HEK293 (cell line): ENCODE data around the gene KPTN.
A peak's percentile ranks its signal among the peaks of the same experiment; 100 is the strongest.

ENCODE experiments used
- GLIS1 ChIP-seq: fragments of 450-650 bp; formaldehyde crosslinking; IDR thresholded peaks from 2 replicates; pipeline ENCODE4 v1.5.1; 2016; ENCODE audit warnings: missing biosample characterization, missing genetic modification characterization
- HOXD13 ChIP-seq: sonication (generic); formaldehyde crosslinking; IDR thresholded peaks from 2 replicates; pipeline ENCODE4 v1.8.0; 2022; ENCODE audit warnings: missing genetic modification reagents, borderline replicate concordance
- KLF1 ChIP-seq: fragments of 450-650 bp; formaldehyde crosslinking; IDR thresholded peaks from 2 replicates; pipeline ENCODE4 v1.5.1; 2016; ENCODE audit warnings: missing biosample characterization, missing genetic modification characterization
- KLF16 ChIP-seq: fragments of 450-650 bp; formaldehyde crosslinking; IDR thresholded peaks from 2 replicates; pipeline ENCODE4 v1.5.1; 2017; ENCODE audit warnings: missing biosample characterization, missing genetic modification characterization
- SCRT1 ChIP-seq: fragments of 450-650 bp; formaldehyde crosslinking; IDR thresholded peaks from 2 replicates; pipeline ENCODE4 v1.5.1; 2016; ENCODE audit warnings: missing biosample characterization, missing genetic modification characterization, borderline replicate concordance
- SCRT2 ChIP-seq: fragments of 450-650 bp; formaldehyde crosslinking; IDR thresholded peaks from 2 replicates; pipeline ENCODE4 v1.5.1; 2016; ENCODE audit warnings: missing biosample characterization, missing genetic modification characterization
- TCF7L2 ChIP-seq: IDR thresholded peaks from 2 replicates; pipeline ENCODE4 v1.6.1; 2011; ENCODE audit warnings: low read depth, mild to moderate bottlenecking, inconsistent platforms, low read length, moderate library complexity, borderline replicate concordance
- ZBTB17 ChIP-seq: fragments of 450-650 bp; formaldehyde crosslinking; IDR thresholded peaks from 2 replicates; pipeline ENCODE4 v1.5.1; 2016; ENCODE audit warnings: missing biosample characterization, missing genetic modification characterization
- ZFP37 ChIP-seq: fragments of 450-650 bp; formaldehyde crosslinking; IDR thresholded peaks from 2 replicates; pipeline ENCODE4 v1.5.1; 2016; ENCODE audit warnings: missing biosample characterization, missing genetic modification characterization
- ZFP69B ChIP-seq: fragments of 450-650 bp; formaldehyde crosslinking; IDR thresholded peaks from 2 replicates; pipeline ENCODE4 v1.5.1; 2016; ENCODE audit warnings: missing biosample characterization, missing genetic modification characterization
- ZNF19 ChIP-seq: fragments of 450-650 bp; formaldehyde crosslinking; IDR thresholded peaks from 2 replicates; pipeline ENCODE4; 2016; ENCODE audit warnings: missing biosample characterization, missing genetic modification characterization, low read depth
- ZNF221 ChIP-seq: fragments of 450-650 bp; formaldehyde crosslinking; IDR thresholded peaks from 2 replicates; pipeline ENCODE4 v1.5.1; 2017; ENCODE audit warnings: missing biosample characterization, missing genetic modification characterization, borderline replicate concordance
- ZNF366 ChIP-seq: fragments of 450-650 bp; formaldehyde crosslinking; conservative IDR thresholded peaks from 2 replicates; pipeline ENCODE4 v1.5.1; 2016; ENCODE audit warnings: missing biosample characterization, missing genetic modification characterization
- ZNF433 ChIP-seq: fragments of 450-650 bp; formaldehyde crosslinking; IDR thresholded peaks from 2 replicates; pipeline ENCODE4 v1.5.1; 2016; ENCODE audit warnings: missing biosample characterization, missing genetic modification characterization, low read depth
- ZNF561 ChIP-seq: fragments of 450-650 bp; IDR thresholded peaks from 2 replicates; pipeline ENCODE4 v1.5.1; 2018; ENCODE audit warnings: missing biosample characterization, missing genetic modification characterization, borderline replicate concordance
- ZNF600 ChIP-seq: fragments of 450-650 bp; formaldehyde crosslinking; IDR thresholded peaks from 2 replicates; pipeline ENCODE4 v1.5.1; 2016; ENCODE audit warnings: missing biosample characterization, missing genetic modification characterization
- ZNF837 ChIP-seq: fragments of 450-650 bp; formaldehyde crosslinking; IDR thresholded peaks from 2 replicates; pipeline ENCODE4 v1.5.1; 2016; ENCODE audit warnings: missing biosample characterization, missing genetic modification characterization
- TF ChIP-seq, protein P1 (sequence below): fragments of 450-650 bp; formaldehyde crosslinking; IDR thresholded peaks from 2 replicates; pipeline ENCODE4 v1.5.1; 2017; ENCODE audit warnings: missing biosample characterization, missing genetic modification characterization
- TF ChIP-seq, protein P2 (sequence below): fragments of 450-650 bp; formaldehyde crosslinking; conservative IDR thresholded peaks from 2 replicates; pipeline ENCODE4 v1.5.1; 2016; ENCODE audit warnings: low read depth, missing biosample characterization, missing genetic modification characterization
- TF ChIP-seq, protein P3 (sequence below): fragments of 450-650 bp; formaldehyde crosslinking; IDR thresholded peaks from 2 replicates; pipeline ENCODE4 v1.5.1; 2016; ENCODE audit warnings: missing biosample characterization, missing genetic modification characterization
- TF ChIP-seq, protein P4 (sequence below): fragments of 450-650 bp; formaldehyde crosslinking; IDR thresholded peaks from 2 replicates; pipeline ENCODE4 v1.5.1; 2017; ENCODE audit warnings: missing biosample characterization, missing genetic modification characterization
- TF ChIP-seq, protein P5 (sequence below): fragments of 450-650 bp; formaldehyde crosslinking; IDR thresholded peaks from 2 replicates; pipeline ENCODE4 v1.5.1; 2017; ENCODE audit warnings: missing biosample characterization, missing genetic modification characterization
- TF ChIP-seq, protein P6 (sequence below): fragments of 450-650 bp; formaldehyde crosslinking; IDR thresholded peaks from 2 replicates; pipeline ENCODE4 v1.5.1; 2016; ENCODE audit warnings: missing biosample characterization, missing genetic modification characterization

KPTN gene

DNA sequence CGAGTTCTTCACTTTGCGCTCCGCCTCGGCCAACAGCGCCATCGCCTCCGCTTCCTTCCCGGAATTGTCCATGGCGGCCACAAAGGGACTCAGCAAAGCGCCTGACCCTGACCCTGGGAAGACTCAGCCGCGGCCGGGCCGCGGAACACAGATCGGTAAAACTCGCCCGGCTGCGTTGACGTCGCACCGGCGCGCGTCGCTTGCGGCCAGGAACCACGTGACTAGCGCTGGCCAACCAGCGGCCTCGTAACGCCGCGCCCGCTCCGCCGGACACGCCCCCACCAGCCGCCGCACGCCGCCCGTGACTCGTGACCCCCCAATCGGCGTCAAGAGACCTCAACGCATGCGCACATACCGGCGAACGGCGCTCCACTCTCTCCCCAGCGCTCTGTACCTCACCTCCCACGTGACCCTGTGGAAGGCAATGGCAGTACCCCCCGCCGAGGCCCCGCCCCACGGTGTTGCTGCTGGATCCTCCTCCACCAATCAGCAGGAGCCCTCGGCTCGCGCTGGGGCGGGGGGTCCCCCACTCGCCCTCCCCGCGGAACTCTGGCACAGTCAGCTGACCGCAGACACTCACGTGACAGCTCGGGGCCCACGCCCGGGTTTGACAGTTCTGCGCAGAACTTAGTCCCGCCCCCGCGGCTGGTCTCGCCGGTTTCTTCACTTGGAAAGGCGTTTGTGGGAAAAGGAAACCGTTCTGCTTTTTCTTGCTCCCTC, 31.0 kb upstream of the KPTN start, which contains the start of gene NAPA (continued):
- TF ChIP-seq, protein P1, sequence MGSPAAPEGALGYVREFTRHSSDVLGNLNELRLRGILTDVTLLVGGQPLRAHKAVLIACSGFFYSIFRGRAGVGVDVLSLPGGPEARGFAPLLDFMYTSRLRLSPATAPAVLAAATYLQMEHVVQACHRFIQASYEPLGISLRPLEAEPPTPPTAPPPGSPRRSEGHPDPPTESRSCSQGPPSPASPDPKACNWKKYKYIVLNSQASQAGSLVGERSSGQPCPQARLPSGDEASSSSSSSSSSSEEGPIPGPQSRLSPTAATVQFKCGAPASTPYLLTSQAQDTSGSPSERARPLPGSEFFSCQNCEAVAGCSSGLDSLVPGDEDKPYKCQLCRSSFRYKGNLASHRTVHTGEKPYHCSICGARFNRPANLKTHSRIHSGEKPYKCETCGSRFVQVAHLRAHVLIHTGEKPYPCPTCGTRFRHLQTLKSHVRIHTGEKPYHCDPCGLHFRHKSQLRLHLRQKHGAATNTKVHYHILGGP (tag by site-specific recombination), result no peak
- TF ChIP-seq ZNF433 (tag by site-specific recombination) (no peak), SCRT2 (peak; percentile 98), GLIS1 (peak; percentile 99), ZBTB17 (peak; percentile 89), ZNF19 (tag by site-specific recombination) (no peak), ZNF366 (tag by site-specific recombination) (0 out of 2 replicates have a peak, but pooled peaks have one; percentile 42), HOXD13 (CRISPR knock-in tag) (peak; percentile 99), ZNF600 (tag by site-specific recombination) (peak; percentile 66), ZNF221 (tag by site-specific recombination) (no peak), ZFP37 (tag by site-specific recombination) (0 out of 2 replicates have a peak, but pooled peaks have one; percentile 16), SCRT1 (tag by site-specific recombination) (0 out of 2 replicates have a peak, but pooled peaks have one; percentile 21), KLF1 (tag by site-specific recombination) (peak; percentile 70), KLF16 (tag by site-specific recombination) (peak; percentile 72), ZFP69B (tag by site-specific recombination) (peak; percentile 95), TCF7L2 (no peak), ZNF561 (peak; percentile 78; the same call in 1 of the 2 replicates), ZNF837 (tag by site-specific recombination) (no peak)
- TF ChIP-seq, protein P2, sequence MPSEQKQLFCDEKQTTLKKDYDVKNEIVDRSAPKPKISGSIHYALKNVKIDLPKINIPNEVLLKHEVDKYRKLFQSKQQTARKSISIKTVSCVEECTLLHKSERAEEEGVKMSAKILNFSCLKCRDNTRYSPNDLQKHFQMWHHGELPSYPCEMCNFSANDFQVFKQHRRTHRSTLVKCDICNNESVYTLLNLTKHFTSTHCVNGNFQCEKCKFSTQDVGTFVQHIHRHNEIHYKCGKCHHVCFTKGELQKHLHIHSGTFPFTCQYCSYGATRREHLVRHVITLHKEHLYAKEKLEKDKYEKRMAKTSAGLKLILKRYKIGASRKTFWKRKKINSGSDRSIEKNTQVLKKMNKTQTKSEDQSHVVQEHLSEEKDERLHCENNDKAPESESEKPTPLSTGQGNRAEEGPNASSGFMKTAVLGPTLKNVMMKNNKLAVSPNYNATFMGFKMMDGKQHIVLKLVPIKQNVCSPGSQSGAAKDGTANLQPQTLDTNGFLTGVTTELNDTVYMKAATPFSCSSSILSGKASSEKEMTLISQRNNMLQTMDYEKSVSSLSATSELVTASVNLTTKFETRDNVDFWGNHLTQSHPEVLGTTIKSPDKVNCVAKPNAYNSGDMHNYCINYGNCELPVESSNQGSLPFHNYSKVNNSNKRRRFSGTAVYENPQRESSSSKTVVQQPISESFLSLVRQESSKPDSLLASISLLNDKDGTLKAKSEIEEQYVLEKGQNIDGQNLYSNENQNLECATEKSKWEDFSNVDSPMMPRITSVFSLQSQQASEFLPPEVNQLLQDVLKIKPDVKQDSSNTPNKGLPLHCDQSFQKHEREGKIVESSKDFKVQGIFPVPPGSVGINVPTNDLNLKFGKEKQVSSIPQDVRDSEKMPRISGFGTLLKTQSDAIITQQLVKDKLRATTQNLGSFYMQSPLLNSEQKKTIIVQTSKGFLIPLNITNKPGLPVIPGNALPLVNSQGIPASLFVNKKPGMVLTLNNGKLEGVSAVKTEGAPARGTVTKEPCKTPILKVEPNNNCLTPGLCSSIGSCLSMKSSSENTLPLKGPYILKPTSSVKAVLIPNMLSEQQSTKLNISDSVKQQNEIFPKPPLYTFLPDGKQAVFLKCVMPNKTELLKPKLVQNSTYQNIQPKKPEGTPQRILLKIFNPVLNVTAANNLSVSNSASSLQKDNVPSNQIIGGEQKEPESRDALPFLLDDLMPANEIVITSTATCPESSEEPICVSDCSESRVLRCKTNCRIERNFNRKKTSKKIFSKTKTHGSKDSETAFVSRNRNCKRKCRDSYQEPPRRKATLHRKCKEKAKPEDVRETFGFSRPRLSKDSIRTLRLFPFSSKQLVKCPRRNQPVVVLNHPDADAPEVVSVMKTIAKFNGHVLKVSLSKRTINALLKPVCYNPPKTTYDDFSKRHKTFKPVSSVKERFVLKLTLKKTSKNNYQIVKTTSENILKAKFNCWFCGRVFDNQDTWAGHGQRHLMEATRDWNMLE (tag by site-specific recombination), result peak; percentile 49; the same call in 1 of the 2 replicates
- TF ChIP-seq, protein P3, sequence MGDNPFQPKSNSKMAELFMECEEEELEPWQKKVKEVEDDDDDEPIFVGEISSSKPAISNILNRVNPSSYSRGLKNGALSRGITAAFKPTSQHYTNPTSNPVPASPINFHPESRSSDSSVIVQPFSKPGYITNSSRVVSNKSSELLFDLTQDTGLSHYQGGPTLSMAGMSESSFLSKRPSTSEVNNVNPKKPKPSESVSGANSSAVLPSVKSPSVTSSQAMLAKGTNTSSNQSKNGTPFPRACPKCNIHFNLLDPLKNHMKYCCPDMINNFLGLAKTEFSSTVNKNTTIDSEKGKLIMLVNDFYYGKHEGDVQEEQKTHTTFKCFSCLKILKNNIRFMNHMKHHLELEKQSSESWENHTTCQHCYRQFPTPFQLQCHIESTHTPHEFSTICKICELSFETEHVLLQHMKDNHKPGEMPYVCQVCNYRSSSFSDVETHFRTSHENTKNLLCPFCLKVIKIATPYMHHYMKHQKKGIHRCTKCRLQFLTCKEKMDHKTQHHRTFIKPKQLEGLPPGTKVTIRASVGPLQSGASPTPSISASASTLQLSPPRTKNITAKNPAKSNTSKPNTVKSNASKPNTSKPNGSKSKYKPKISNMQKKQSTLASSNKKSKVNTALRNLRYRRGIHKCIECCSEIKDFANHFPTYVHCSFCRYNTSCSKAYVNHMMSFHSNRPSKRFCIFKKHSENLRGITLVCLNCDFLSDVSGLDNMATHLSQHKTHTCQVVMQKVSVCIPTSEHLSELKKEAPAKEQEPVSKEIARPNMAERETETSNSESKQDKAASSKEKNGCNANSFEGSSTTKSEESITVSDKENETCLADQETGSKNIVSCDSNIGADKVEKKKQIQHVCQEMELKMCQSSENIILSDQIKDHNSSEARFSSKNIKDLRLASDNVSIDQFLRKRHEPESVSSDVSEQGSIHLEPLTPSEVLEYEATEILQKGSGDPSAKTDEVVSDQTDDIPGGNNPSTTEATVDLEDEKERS (tag by site-specific recombination), result no peak
- TF ChIP-seq, protein P4, sequence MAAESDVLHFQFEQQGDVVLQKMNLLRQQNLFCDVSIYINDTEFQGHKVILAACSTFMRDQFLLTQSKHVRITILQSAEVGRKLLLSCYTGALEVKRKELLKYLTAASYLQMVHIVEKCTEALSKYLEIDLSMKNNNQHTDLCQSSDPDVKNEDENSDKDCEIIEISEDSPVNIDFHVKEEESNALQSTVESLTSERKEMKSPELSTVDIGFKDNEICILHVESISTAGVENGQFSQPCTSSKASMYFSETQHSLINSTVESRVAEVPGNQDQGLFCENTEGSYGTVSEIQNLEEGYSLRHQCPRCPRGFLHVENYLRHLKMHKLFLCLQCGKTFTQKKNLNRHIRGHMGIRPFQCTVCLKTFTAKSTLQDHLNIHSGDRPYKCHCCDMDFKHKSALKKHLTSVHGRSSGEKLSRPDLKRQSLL (tag by site-specific recombination), result peak; percentile 40; the same call in 1 of the 2 replicates
- TF ChIP-seq, protein P5, sequence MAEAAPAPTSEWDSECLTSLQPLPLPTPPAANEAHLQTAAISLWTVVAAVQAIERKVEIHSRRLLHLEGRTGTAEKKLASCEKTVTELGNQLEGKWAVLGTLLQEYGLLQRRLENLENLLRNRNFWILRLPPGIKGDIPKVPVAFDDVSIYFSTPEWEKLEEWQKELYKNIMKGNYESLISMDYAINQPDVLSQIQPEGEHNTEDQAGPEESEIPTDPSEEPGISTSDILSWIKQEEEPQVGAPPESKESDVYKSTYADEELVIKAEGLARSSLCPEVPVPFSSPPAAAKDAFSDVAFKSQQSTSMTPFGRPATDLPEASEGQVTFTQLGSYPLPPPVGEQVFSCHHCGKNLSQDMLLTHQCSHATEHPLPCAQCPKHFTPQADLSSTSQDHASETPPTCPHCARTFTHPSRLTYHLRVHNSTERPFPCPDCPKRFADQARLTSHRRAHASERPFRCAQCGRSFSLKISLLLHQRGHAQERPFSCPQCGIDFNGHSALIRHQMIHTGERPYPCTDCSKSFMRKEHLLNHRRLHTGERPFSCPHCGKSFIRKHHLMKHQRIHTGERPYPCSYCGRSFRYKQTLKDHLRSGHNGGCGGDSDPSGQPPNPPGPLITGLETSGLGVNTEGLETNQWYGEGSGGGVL (tag by site-specific recombination), result peak; percentile 86
- TF ChIP-seq, protein P6, sequence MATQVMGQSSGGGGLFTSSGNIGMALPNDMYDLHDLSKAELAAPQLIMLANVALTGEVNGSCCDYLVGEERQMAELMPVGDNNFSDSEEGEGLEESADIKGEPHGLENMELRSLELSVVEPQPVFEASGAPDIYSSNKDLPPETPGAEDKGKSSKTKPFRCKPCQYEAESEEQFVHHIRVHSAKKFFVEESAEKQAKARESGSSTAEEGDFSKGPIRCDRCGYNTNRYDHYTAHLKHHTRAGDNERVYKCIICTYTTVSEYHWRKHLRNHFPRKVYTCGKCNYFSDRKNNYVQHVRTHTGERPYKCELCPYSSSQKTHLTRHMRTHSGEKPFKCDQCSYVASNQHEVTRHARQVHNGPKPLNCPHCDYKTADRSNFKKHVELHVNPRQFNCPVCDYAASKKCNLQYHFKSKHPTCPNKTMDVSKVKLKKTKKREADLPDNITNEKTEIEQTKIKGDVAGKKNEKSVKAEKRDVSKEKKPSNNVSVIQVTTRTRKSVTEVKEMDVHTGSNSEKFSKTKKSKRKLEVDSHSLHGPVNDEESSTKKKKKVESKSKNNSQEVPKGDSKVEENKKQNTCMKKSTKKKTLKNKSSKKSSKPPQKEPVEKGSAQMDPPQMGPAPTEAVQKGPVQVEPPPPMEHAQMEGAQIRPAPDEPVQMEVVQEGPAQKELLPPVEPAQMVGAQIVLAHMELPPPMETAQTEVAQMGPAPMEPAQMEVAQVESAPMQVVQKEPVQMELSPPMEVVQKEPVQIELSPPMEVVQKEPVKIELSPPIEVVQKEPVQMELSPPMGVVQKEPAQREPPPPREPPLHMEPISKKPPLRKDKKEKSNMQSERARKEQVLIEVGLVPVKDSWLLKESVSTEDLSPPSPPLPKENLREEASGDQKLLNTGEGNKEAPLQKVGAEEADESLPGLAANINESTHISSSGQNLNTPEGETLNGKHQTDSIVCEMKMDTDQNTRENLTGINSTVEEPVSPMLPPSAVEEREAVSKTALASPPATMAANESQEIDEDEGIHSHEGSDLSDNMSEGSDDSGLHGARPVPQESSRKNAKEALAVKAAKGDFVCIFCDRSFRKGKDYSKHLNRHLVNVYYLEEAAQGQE (tag by site-specific recombination), result no peak
